IMR-90 (cell line): Measurements from ENCODE around the gene LRRC4. TPM values are rescaled to one million over a fixed set of nuclear protein-coding genes. Genes with fewer than 3 reads are reported as not detected.

ENCODE experiments used
- ATAC-seq: fragments of 200-7000 bp; cut with Tn5 transposase; 2 replicates; pipeline ENCODE4 v1.9.1; 2020; ENCODE audit warnings: low read depth, mild to moderate bottlenecking, moderate library complexity
- BruUV-seq: library from RNA; stranded (reverse); fragments of 400-500 nt; replicated peaks from 2 replicates; lab custom pipeline; 2021; lab: Mats Ljungman, UMichigan
- CTCF ChIA-PET: fragments of 300-600 bp; formaldehyde crosslinking; extraction: SDS; loops from one replicate; lab custom pipeline; 2021; ENCODE audit warnings: antibody characterized with exemption; lab: Yijun Ruan, JAX
- POLR2A ChIA-PET: fragments of 300-600 bp; sonication (Branson Sonifier 250); formaldehyde crosslinking; loops from one replicate; lab custom pipeline; 2022; ENCODE audit warnings: antibody characterized with exemption; ENCODE audit not compliant: unreplicated experiment; lab: Charles Lee
- DNase-seq: peaks from one replicate; pipeline ENCODE4 v3.0.0; 2013
- H2AFZ ChIP-seq: replicated peaks from 2 replicates; pipeline ENCODE3; 2013; ENCODE audit warnings: low read length, mild to moderate bottlenecking; ENCODE audit not compliant: poor library complexity
- H2AK5ac ChIP-seq: 2 replicates; pipeline ENCODE4 v1.6.1; 2013; ENCODE audit warnings: low read depth, low read length, inconsistent platforms
- H2AK9ac ChIP-seq: replicated peaks from 2 replicates; pipeline ENCODE3; 2013; ENCODE audit warnings: mild to moderate bottlenecking, low read depth, low read length, moderate library complexity; ENCODE audit not compliant: poor library complexity
- H2BK120ac ChIP-seq: 2 replicates; pipeline ENCODE4 v1.6.1; 2013; ENCODE audit warnings: low read depth, low read length, inconsistent platforms
- H2BK15ac ChIP-seq: 3 replicates; pipeline ENCODE4 v1.6.1; 2013; ENCODE audit warnings: low read depth, low read length, inconsistent platforms
- H2BK20ac ChIP-seq: 2 replicates; pipeline ENCODE4 v1.6.1; 2013; ENCODE audit warnings: low read depth, mild to moderate bottlenecking, inconsistent platforms, low read length, moderate library complexity
- H2BK5ac ChIP-seq: 2 replicates; pipeline ENCODE4 v1.6.1; 2013; ENCODE audit warnings: mild to moderate bottlenecking, low read depth, low read length, inconsistent platforms; ENCODE audit not compliant: poor library complexity, severe bottlenecking
- H3K14ac ChIP-seq: replicated peaks from 2 replicates; pipeline ENCODE4 v1.6.1; 2013; ENCODE audit warnings: low read depth, low read length, inconsistent platforms
- H3K18ac ChIP-seq: 2 replicates; pipeline ENCODE4 v1.6.1; 2013; ENCODE audit warnings: low read depth, low read length, control low read depth
- H3K23ac ChIP-seq: 2 replicates; pipeline ENCODE4 v1.6.1; 2013; ENCODE audit warnings: low read depth, low read length, inconsistent platforms
- H3K27ac ChIP-seq: 2 replicates; pipeline ENCODE4 v1.5.1; 2013; ENCODE audit warnings: mild to moderate bottlenecking, control low read depth, low read length; ENCODE audit not compliant: insufficient read depth
- H3K27me3 ChIP-seq: 2 replicates; pipeline ENCODE4 v1.6.1; 2013; ENCODE audit warnings: low read length; ENCODE audit not compliant: control insufficient read depth, insufficient read depth
- H3K36me3 ChIP-seq: 2 replicates; pipeline ENCODE4 v1.6.1; 2013; ENCODE audit warnings: low read length, mixed read lengths; ENCODE audit not compliant: control insufficient read depth, insufficient read depth
- H3K4ac ChIP-seq: 2 replicates; pipeline ENCODE4 v1.6.1; 2013; ENCODE audit warnings: low read depth, low read length, inconsistent platforms
- H3K4me1 ChIP-seq: 2 replicates; pipeline ENCODE4 v1.6.1; 2013; ENCODE audit warnings: low read length, mixed read lengths; ENCODE audit not compliant: control insufficient read depth, insufficient read depth
- H3K4me2 ChIP-seq: 2 replicates; pipeline ENCODE4 v1.6.1; 2013; ENCODE audit warnings: low read depth, mild to moderate bottlenecking, control low read depth, low read length, moderate library complexity
- H3K4me3 ChIP-seq: 2 replicates; pipeline ENCODE4 v1.5.1; 2013; ENCODE audit warnings: low read depth, mild to moderate bottlenecking, control low read depth, low read length, moderate library complexity; ENCODE audit not compliant: insufficient read depth
- H3K56ac ChIP-seq: 2 replicates; pipeline ENCODE4 v1.6.1; 2013; ENCODE audit warnings: low read length, inconsistent platforms; ENCODE audit not compliant: insufficient read depth; ENCODE audit errors: extremely low read depth
- H3K79me1 ChIP-seq, 2 experiments: 2 replicates each; pipeline ENCODE4 v1.6.1; 2013; ENCODE audit warnings: low read length in 2 of 2, inconsistent platforms in 1 of 2, low read depth in 1 of 2
- H3K9ac ChIP-seq: 2 replicates; pipeline ENCODE4 v1.6.1; 2013; ENCODE audit warnings: low read depth, low read length, control low read depth
- H3K9me1 ChIP-seq: 2 replicates; pipeline ENCODE4 v1.6.1; 2013; ENCODE audit warnings: low read length, inconsistent platforms; ENCODE audit not compliant: insufficient read depth
- H3K9me3 ChIP-seq: 2 replicates; pipeline ENCODE4 v1.6.1; 2013; ENCODE audit warnings: low read length; ENCODE audit not compliant: control insufficient read depth, insufficient read depth
- H4K20me1 ChIP-seq: 2 replicates; pipeline ENCODE4 v1.6.1; 2013; ENCODE audit warnings: low read length, inconsistent platforms; ENCODE audit not compliant: insufficient read depth
- H4K5ac ChIP-seq: 2 replicates; pipeline ENCODE4 v1.6.1; 2013; ENCODE audit warnings: mild to moderate bottlenecking, low read depth, low read length, control low read depth
- H4K8ac ChIP-seq, 2 experiments: 2 replicates each; pipeline ENCODE4 v1.6.1; 2013; ENCODE audit warnings: low read depth in 2 of 2, low read length in 2 of 2, control low read depth in 1 of 2, inconsistent platforms in 1 of 2
- H4K91ac ChIP-seq: 2 replicates; pipeline ENCODE4 v1.6.1; 2013; ENCODE audit warnings: low read depth, low read length, inconsistent platforms; ENCODE audit not compliant: insufficient read depth
- BHLHE40 ChIP-seq: fragments of 150-350 bp; IDR thresholded peaks from 2 replicates; pipeline ENCODE4 v1.6.1; 2016; ENCODE audit warnings: mild to moderate bottlenecking, low read depth, low read length
- CEBPB ChIP-seq: IDR thresholded peaks from 2 replicates; pipeline ENCODE4 v1.6.1; 2012; ENCODE audit warnings: low read depth, low read length, improper control_type of control experiment
- CHD1 ChIP-seq: IDR thresholded peaks from 2 replicates; pipeline ENCODE4 v1.6.1; 2012; ENCODE audit warnings: low read depth, low read length, improper control_type of control experiment
- FOS ChIP-seq: fragments of 150-350 bp; IDR thresholded peaks from 2 replicates; pipeline ENCODE4 v1.6.1; 2016; ENCODE audit warnings: low read depth, low read length
- MAFK ChIP-seq: IDR thresholded peaks from 2 replicates; pipeline ENCODE4 v1.6.1; 2012; ENCODE audit warnings: low read depth, low read length, improper control_type of control experiment
- MAZ ChIP-seq: IDR thresholded peaks from 2 replicates; pipeline ENCODE4 v1.6.1; 2012; ENCODE audit warnings: low read depth, mild to moderate bottlenecking, low read length, improper control_type of control experiment, moderate library complexity, borderline replicate concordance
- MXI1 ChIP-seq: IDR thresholded peaks from 2 replicates; pipeline ENCODE4 v1.6.1; 2012; ENCODE audit warnings: low read depth, mild to moderate bottlenecking, low read length, moderate library complexity, borderline replicate concordance
- NFE2L2 ChIP-seq: fragments of 150-350 bp; IDR thresholded peaks from 2 replicates; pipeline ENCODE4 v1.6.1; 2016; ENCODE audit warnings: low read depth, mild to moderate bottlenecking, low read length
- POLR2A ChIP-seq: IDR thresholded peaks from 2 replicates; pipeline ENCODE4 v1.6.1; 2012; ENCODE audit warnings: mild to moderate bottlenecking, low read depth, low read length
- RAD21 ChIP-seq: IDR thresholded peaks from 2 replicates; pipeline ENCODE4 v1.6.1; 2012; ENCODE audit warnings: low read length, improper control_type of control experiment
- RCOR1 ChIP-seq: IDR thresholded peaks from 2 replicates; pipeline ENCODE4 v1.6.1; 2012; ENCODE audit warnings: mild to moderate bottlenecking, low read length, improper control_type of control experiment; ENCODE audit not compliant: insufficient replicate concordance
- RFX5 ChIP-seq: IDR thresholded peaks from 2 replicates; pipeline ENCODE4 v1.8.0; 2012; ENCODE audit warnings: low read depth, mild to moderate bottlenecking, low read length, moderate library complexity
- SMC3 ChIP-seq: fragments of 150-350 bp; IDR thresholded peaks from 2 replicates; pipeline ENCODE4 v1.6.1; 2016; ENCODE audit warnings: low read depth, mild to moderate bottlenecking, antibody characterized with exemption, low read length, moderate library complexity
- WGBS, 2 experiments: methylation state at CpG; one replicate each; pipeline versions ENCODE4 v1.1.5 to v1.1.7; 2013; ENCODE audit warnings: missing lambda C conversion rate in 2 of 2; ENCODE audit not compliant: insufficient read length in 1 of 2; ENCODE audit errors: extremely low coverage in 2 of 2; 5-methylcytosine and 5-hydroxymethylcytosine counted together
- dilution Hi-C: fragments of 300-500 bp; cut with HindIII; formaldehyde crosslinking; loops from one replicate; pipeline ENCODE4 v1.14.3; 2018; ENCODE audit warnings: low sequenced_read_pairs; ENCODE audit not compliant: unreplicated experiment
- in situ Hi-C: fragments of 300-500 bp; cut with MboI; formaldehyde crosslinking; loops from 3 replicates; pipeline ENCODE4 v1.14.3; 2019; ENCODE audit warnings: low sequenced_read_pairs, inconsistent platforms, mixed read lengths
- intact Hi-C: fragments of 100-400 bp; cut with micrococcal nuclease; formaldehyde crosslinking; loops from 2 replicates; pipeline ENCODE4 v1.10.0; 2022
- polyA plus RNA-seq, 3 experiments: library from polyadenylated mRNA; depleted of rRNA; stranded (reverse); fragments of >200 nt; gene quantifications; 2 replicates each; pipeline ENCODE4 v1.2.3, GENCODE V29; 2012; ENCODE audit warnings: low replicate concordance in 1 of 3
- total RNA-seq: library from RNA; depleted of rRNA; stranded (reverse); fragments of >200 nt; gene quantifications from 2 replicates; pipeline ENCODE4 v1.2.3, GENCODE V29; 2012
- TF ChIP-seq, protein P1 (sequence below): conservative IDR thresholded peaks from 2 replicates; pipeline ENCODE4 v1.5.1; 2012; ENCODE audit warnings: mild to moderate bottlenecking, low read depth, low read length, improper control_type of control experiment
- TF ChIP-seq, protein P2 (sequence below): fragments of 150-350 bp; IDR thresholded peaks from 2 replicates; pipeline ENCODE4 v1.6.1; 2016; ENCODE audit warnings: low read depth, mild to moderate bottlenecking, low read length, moderate library complexity, borderline replicate concordance
- TF ChIP-seq, protein P3 (sequence below): fragments of 150-350 bp; IDR thresholded peaks from 2 replicates; pipeline ENCODE4 v1.6.1; 2017; ENCODE audit warnings: mild to moderate bottlenecking, antibody characterized with exemption, low read length, low read depth

LRRC4 gene
- total and polyA plus RNA-seq, 2 of the 4 experiments (the other 2 are of a cell fraction), result 0.54 to 0.55 TPM

DNA sequence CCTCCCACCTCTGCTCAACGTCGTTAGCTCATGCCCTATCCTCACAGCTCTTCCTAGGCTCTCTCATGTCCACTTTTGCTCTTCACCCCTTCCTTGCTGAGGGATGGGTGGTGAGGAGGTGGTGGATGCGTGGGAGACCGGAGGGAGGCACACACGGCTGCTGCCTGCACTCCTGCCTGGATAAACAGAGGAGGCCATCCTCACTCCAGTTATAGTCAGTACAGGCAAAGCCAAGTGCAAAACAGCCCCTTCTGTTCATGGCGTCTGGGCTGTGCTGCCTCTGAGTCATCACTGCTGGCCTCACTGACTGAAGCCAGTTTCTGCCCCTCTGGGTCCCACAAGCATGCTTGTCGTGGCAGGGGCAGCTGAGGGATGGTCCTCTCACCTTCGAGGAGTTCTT lies 31.9 kb upstream of the LRRC4 start:
- in situ Hi-C loops, result loop anchor here (25.0 kb wide), 1 partner anchor 351 kb away; no protein-coding TSS in a partner anchor
- DNase-seq, result peak; percentile 22
- H3K4ac ChIP-seq, result no peak overlapping the region
- H2BK15ac ChIP-seq, result no peak overlapping the region
- ATAC-seq, result peak; percentile 58; the same call in 1 of the 2 replicates
- no peak overlapping the region for H3K14ac ChIP-seq
- no peak overlapping the region for H2BK20ac ChIP-seq
- dilution Hi-C loops, result no loop called here
- no peak overlapping the region for H3K9ac ChIP-seq
- H3K23ac ChIP-seq, result no peak overlapping the region
- ChIA-PET CTCF (no interaction called here), POLR2A (no interaction called here)
- TF ChIP-seq MXI1 (no peak), POLR2A (no peak), CEBPB (no peak), RAD21 (no peak), RCOR1 (no peak), CHD1 (no peak), SMC3 (no peak), RFX5 (no peak), BHLHE40 (no peak), MAZ (no peak), MAFK (no peak), NFE2L2 (no peak), FOS (no peak)
- TF ChIP-seq, protein P1, sequence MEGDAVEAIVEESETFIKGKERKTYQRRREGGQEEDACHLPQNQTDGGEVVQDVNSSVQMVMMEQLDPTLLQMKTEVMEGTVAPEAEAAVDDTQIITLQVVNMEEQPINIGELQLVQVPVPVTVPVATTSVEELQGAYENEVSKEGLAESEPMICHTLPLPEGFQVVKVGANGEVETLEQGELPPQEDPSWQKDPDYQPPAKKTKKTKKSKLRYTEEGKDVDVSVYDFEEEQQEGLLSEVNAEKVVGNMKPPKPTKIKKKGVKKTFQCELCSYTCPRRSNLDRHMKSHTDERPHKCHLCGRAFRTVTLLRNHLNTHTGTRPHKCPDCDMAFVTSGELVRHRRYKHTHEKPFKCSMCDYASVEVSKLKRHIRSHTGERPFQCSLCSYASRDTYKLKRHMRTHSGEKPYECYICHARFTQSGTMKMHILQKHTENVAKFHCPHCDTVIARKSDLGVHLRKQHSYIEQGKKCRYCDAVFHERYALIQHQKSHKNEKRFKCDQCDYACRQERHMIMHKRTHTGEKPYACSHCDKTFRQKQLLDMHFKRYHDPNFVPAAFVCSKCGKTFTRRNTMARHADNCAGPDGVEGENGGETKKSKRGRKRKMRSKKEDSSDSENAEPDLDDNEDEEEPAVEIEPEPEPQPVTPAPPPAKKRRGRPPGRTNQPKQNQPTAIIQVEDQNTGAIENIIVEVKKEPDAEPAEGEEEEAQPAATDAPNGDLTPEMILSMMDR, result no peak
- TF ChIP-seq, protein P2, sequence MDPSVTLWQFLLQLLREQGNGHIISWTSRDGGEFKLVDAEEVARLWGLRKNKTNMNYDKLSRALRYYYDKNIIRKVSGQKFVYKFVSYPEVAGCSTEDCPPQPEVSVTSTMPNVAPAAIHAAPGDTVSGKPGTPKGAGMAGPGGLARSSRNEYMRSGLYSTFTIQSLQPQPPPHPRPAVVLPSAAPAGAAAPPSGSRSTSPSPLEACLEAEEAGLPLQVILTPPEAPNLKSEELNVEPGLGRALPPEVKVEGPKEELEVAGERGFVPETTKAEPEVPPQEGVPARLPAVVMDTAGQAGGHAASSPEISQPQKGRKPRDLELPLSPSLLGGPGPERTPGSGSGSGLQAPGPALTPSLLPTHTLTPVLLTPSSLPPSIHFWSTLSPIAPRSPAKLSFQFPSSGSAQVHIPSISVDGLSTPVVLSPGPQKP, result no peak
- TF ChIP-seq, protein P3, sequence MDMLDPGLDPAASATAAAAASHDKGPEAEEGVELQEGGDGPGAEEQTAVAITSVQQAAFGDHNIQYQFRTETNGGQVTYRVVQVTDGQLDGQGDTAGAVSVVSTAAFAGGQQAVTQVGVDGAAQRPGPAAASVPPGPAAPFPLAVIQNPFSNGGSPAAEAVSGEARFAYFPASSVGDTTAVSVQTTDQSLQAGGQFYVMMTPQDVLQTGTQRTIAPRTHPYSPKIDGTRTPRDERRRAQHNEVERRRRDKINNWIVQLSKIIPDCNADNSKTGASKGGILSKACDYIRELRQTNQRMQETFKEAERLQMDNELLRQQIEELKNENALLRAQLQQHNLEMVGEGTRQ, result no peak
- H3K36me3 ChIP-seq, result peaks cover 2% of the 10 kb centered on the region; the same call in 1 of the 2 replicates
- no peak overlapping the region for H3K4me2 ChIP-seq
- H2AK5ac ChIP-seq, result no peak overlapping the region
- no peak overlapping the region for H3K4me3 ChIP-seq
- intact Hi-C loops, result no loop called here
- H3K4me1 ChIP-seq, result peaks cover 7% of the 10 kb centered on the region
- H2AK9ac ChIP-seq, result peak overlapping the region; percentile 74
- H3K27ac ChIP-seq, result no peak overlapping the region
- WGBS, 2 experiments, result 68% methylated on average over 3 of the region's 8 CpGs; no CpG with 5 or more reads in 1 of the 2 experiments
- peaks cover 19 to 81% of the 10 kb centered on the region in 2 experiments; a peak in 3 of 4 replicates for H3K79me1 ChIP-seq
- no peak overlapping the region for H3K56ac ChIP-seq
- no peaks in the 10 kb centered on the region for H3K27me3 ChIP-seq
- no peak overlapping the region for H2BK120ac ChIP-seq
- H4K20me1 ChIP-seq, result peaks cover 39% of the 10 kb centered on the region
- no peak overlapping the region for H3K18ac ChIP-seq
- no TSS peak for BruUV-seq
- no peak overlapping the region for H4K8ac ChIP-seq
- no peak overlapping the region for H4K5ac ChIP-seq
- peaks cover 45% of the 10 kb centered on the region for H3K9me1 ChIP-seq
- peak overlapping the region; percentile 26 for H2AFZ ChIP-seq
- H4K91ac ChIP-seq, result no peak overlapping the region
- H2BK5ac ChIP-seq, result no peak overlapping the region
- no peaks in the 10 kb centered on the region for H3K9me3 ChIP-seq
